GM19351 (cell line): ENCODE measurements around the gene EPN2.
"Not testable (repeated sequence)": the region's sequence is repeated elsewhere in the genome, so short reads cannot be mapped to it uniquely, and the experiment has no call there.

ENCODE experiments used
- ATAC-seq: cut with Tn5 transposase; IDR thresholded peaks from one replicate; pipeline ENCODE4 v1.9.1; 2021; ENCODE audit warnings: mild to moderate bottlenecking, moderate library complexity; ENCODE audit not compliant: unreplicated experiment

Gene EPN2

GRCh38 chr17:19341641-19342610 lies 104.8 kb downstream of the EPN2 start:
- ATAC-seq: no peak

GRCh38 chr17:19342611-19343255 lies 105.6 kb downstream of the EPN2 start:
- no peak for ATAC-seq

- ATAC-seq: no peak
These were observed 106.1 kb downstream of the EPN2 start for GRCh38 chr17:19343256-19343630.

- ATAC-seq: no peak
These were observed 106.5 kb downstream of the EPN2 start for GRCh38 chr17:19343671-19344151.

GRCh38 chr17:19344311-19345066 lies 107.3 kb downstream of the EPN2 start:
- no peak for ATAC-seq

- ATAC-seq: no peak
These were observed 107.9 kb downstream of the EPN2 start for GRCh38 chr17:19345067-19345460.

- ATAC-seq: no peak
These were observed 108.6 kb downstream of the EPN2 start for GRCh38 chr17:19345486-19346350.

- no peak for ATAC-seq
These were observed 109.4 kb downstream of the EPN2 start for GRCh38 chr17:19346351-19347255.

- ATAC-seq: no peak
These were observed 110.3 kb downstream of the EPN2 start for GRCh38 chr17:19347323-19348080.

GRCh38 chr17:19348081-19348650 lies 111.0 kb downstream of the EPN2 start:
- ATAC-seq: no peak

GRCh38 chr17:19348806-19349205 lies 111.6 kb downstream of the EPN2 start:
- no peak for ATAC-seq

- not testable (repeated sequence) for ATAC-seq
These were observed 116.2 kb downstream of the EPN2 start for GRCh38 chr17:19353401-19353800.

- no peak for ATAC-seq
These were observed 117.6 kb downstream of the EPN2 start for GRCh38 chr17:19354748-19355147.

GRCh38 chr17:19357351-19357750 lies 120.2 kb downstream of the EPN2 start:
- ATAC-seq: no peak

- no peak for ATAC-seq
These were observed 120.6 kb downstream of the EPN2 start for GRCh38 chr17:19357761-19358160.

- no peak for ATAC-seq
These were observed 122.0 kb downstream of the EPN2 start for GRCh38 chr17:19359151-19359550.

- no peak for ATAC-seq
These were observed 122.7 kb downstream of the EPN2 start for GRCh38 chr17:19359856-19360255.

GRCh38 chr17:19360772-19361171 lies 123.6 kb downstream of the EPN2 start:
- no peak for ATAC-seq
